ENCODE data around the gene MZB1.
"Not testable (repeated sequence)": the region's sequence is repeated elsewhere in the genome, so short reads cannot be mapped to it uniquely, and the experiment has no call there.

Gene MZB1

GRCh38 chr5:139410121-139410992, 20.6 kb upstream of the MZB1 start:
- DNase-seq: no peak

GRCh38 chr5:139409116-139409515, 19.4 kb upstream of the MZB1 start:
- not testable (repeated sequence) for DNase-seq

- no peak for DNase-seq
Measured at GRCh38 chr5:139408191-139408590, 18.5 kb upstream of the MZB1 start.

GRCh38 chr5:139407517-139407916, 17.8 kb upstream of the MZB1 start:
- DNase-seq: no peak

- no peak for DNase-seq
Measured at GRCh38 chr5:139406963-139407362, 17.2 kb upstream of the MZB1 start.

- DNase-seq: no peak
Measured at GRCh38 chr5:139404484-139404840, 14.7 kb upstream of the MZB1 start.

- DNase-seq: peak; percentile 97
Measured at GRCh38 chr5:139403787-139404483, 14.2 kb upstream of the MZB1 start, which contains the start of gene SPATA24. Gene SPATA24 (minus strand): TSS chr5:139404089. CDS start chr5:139404060, 29 bp downstream.

GRCh38 chr5:139403418-139403786, 13.7 kb upstream of the MZB1 start:
- no peak for DNase-seq

GRCh38 chr5:139402561-139403158, 12.9 kb upstream of the MZB1 start:
- DNase-seq: no peak

GRCh38 chr5:139401546-139401945, 11.8 kb upstream of the MZB1 start:
- no peak for DNase-seq

GRCh38 chr5:139399501-139400121, 9.9 kb upstream of the MZB1 start:
- no peak for DNase-seq

GRCh38 chr5:139397921-139398320, 8.2 kb upstream of the MZB1 start:
- no peak for DNase-seq

GRCh38 chr5:139396691-139397090, 7.0 kb upstream of the MZB1 start:
- DNase-seq: no peak

GRCh38 chr5:139395844-139396640, 6.3 kb upstream of the MZB1 start:
- DNase-seq: no peak

- DNase-seq: no peak
Measured at GRCh38 chr5:139394654-139395566, 5.2 kb upstream of the MZB1 start, which contains the start of gene PROB1. Gene PROB1 (minus strand): TSS chr5:139395104. CDS start chr5:139395081, 23 bp downstream.

- DNase-seq: peak; percentile 32
Measured at GRCh38 chr5:139394123-139394653, 4.5 kb upstream of the MZB1 start.

- no peak for DNase-seq
Measured at GRCh38 chr5:139393497-139394122, 3.9 kb upstream of the MZB1 start.

- peak; percentile 83 for DNase-seq
Measured at GRCh38 chr5:139392678-139393496, 3.2 kb upstream of the MZB1 start.

- no peak for DNase-seq
Measured at GRCh38 chr5:139392324-139392677, 2.6 kb upstream of the MZB1 start.

All from NCI-H526 treated with DMSO at 0.1 percent for 48 hours (cell line).